ENCODE measurements around the gene SHANK1.
"Not testable (repeated sequence)": the region's sequence is repeated elsewhere in the genome, so short reads cannot be mapped to it uniquely, and the experiment has no call there.

DNA sequence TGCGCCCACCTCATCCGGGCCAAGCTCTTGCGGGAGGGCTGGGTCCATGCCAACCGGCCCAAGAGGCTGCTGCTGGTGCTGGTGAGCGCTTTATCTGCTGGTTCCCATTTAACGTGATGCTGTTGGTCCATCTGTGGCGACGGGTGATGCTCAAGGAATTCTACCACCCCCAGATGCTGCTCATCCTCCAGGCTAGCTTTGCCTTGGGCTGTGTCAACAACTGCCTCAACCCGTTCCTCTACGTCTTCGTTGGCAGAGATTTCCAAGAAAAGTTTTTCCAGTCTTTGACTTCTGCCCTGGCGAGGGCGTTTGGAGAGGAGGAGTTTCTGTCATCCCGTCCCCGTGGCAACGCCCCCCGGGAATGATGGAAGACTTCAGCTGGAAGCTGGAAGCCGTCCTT is 39.5 kb upstream of the SHANK1 start:
- TF ChIP-seq, protein P1, sequence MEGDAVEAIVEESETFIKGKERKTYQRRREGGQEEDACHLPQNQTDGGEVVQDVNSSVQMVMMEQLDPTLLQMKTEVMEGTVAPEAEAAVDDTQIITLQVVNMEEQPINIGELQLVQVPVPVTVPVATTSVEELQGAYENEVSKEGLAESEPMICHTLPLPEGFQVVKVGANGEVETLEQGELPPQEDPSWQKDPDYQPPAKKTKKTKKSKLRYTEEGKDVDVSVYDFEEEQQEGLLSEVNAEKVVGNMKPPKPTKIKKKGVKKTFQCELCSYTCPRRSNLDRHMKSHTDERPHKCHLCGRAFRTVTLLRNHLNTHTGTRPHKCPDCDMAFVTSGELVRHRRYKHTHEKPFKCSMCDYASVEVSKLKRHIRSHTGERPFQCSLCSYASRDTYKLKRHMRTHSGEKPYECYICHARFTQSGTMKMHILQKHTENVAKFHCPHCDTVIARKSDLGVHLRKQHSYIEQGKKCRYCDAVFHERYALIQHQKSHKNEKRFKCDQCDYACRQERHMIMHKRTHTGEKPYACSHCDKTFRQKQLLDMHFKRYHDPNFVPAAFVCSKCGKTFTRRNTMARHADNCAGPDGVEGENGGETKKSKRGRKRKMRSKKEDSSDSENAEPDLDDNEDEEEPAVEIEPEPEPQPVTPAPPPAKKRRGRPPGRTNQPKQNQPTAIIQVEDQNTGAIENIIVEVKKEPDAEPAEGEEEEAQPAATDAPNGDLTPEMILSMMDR (IDR thresholded peaks at IDR 0.05) = not testable (repeated sequence)
- not testable (repeated sequence) for TF ChIP-seq POLR2A (IDR thresholded peaks at IDR 0.05)
